Measurements from ENCODE around the gene SCARF2.

Gene SCARF2

GRCh38 chr22:20408891-20409290 lies 28.7 kb downstream of the SCARF2 start:
- no peak for DNase-seq

- no peak for DNase-seq
Measured at GRCh38 chr22:20407829-20408228, 29.8 kb downstream of the SCARF2 start.

DNA sequence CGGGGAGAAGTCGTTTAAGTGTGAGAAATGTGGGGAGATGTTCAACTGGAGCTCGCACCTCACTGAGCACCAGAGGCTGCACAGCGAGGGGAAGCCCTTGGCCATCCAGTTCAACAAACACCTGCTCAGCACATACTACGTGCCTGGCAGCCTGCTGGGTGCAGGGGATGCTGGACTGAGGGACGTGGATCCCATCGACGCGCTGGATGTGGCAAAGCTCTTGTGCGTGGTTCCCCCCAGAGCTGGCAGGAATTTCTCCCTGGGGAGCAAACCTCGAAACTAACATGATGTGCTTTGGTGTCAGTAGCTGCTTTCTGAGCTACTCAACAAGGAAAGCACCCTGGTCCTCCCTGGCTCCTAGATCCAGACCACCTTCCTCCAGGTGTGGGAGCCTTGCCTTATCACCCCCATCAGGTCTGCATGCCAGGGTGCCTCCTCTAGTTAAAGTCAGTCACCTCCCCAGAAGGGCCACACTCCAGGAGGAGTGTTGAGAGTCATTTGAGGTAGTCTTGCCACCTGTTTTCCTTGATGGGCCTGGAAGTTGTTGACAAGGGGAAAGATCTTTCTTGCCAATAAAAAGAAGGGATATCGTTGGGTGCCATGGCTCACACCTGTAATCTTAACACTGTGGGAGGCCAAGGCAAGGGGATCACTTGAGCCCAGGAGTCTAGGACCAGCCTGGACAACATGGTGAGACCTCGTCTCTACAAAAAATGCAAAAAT lies 30.8 kb downstream of the SCARF2 start:
- DNase-seq = no peak

DNA sequence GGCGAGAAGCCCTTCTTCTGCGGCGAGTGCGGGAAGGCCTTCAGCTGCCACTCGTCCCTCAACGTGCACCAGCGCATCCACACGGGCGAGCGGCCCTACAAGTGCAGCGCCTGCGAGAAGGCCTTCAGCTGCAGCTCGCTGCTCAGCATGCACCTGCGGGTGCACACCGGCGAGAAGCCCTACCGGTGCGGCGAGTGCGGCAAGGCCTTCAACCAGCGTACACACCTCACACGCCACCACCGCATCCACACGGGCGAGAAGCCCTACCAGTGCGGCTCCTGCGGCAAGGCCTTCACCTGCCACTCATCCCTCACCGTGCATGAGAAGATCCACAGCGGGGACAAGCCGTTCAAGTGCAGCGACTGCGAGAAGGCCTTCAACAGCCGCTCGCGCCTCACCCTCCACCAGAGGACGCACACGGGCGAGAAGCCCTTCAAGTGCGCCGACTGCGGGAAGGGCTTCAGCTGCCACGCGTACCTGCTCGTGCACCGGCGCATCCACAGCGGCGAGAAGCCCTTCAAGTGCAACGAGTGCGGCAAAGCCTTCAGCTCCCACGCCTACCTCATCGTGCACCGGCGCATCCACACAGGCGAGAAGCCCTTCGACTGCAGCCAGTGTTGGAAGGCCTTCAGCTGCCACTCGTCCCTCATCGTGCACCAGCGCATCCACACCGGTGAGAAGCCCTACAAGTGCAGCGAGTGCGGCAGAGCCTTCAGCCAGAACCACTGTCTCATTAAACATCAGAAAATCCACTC lies 31.5 kb downstream of the SCARF2 start:
- no peak for DNase-seq

GRCh38 chr22:20405291-20405930 lies 32.2 kb downstream of the SCARF2 start:
- DNase-seq = no peak

GRCh38 chr22:20404881-20405280 lies 32.7 kb downstream of the SCARF2 start:
- no peak for DNase-seq

DNA sequence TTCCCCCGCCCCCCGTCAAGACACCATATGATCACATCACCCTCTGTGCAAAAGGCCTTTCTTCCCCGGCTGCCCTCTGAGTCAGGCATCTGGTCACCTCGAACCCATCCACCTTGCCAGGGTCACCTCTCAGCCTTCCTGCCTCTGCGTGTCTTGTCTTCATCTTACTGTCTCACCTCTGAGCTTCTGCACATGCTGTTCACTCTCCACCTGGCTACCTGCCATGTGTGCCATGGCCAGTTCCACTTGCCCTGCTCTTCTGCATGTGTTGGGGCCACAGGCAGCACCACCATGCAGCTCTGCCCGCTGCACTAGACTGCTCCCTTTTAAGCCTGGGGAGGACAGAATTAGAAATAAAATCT lies 33.9 kb downstream of the SCARF2 start:
- DNase-seq = no peak

- DNase-seq = no peak
Measured at GRCh38 chr22:20402960-20403778, 34.5 kb downstream of the SCARF2 start.

DNA sequence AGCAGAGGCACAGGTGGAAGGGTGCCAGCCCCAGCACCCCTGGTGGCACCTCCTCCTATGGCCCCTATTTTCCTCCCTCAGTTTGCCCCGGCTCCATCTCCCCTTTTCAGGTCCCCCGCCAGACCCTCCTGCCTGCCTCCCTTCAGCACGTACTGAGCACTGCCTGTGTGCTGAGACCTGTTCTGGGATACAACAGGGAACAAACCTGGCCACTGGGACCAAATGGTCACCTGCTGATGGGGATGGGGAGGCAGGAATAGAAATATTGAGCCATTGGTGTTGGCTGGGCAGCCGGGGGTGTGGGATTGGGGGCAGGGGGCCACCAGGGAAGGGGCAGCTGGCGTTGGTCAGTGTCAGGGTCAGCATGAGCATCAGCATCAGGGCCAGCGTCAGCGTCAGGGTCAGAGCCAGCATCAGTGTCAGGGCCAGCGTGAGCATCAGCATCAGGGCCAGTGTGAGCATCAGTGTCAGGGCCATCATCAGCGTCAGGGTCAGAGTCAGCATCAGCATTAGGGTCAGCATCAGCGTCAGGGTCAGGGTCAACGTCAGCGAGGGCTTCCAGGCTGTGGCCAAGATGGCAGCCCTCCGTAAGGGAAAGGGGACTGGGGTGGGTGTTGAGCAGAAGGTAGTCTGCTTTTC lies 36.1 kb downstream of the SCARF2 start:
- DNase-seq = no peak

GRCh38 chr22:20400606-20401375 lies 36.8 kb downstream of the SCARF2 start:
- DNase-seq = no peak

GRCh38 chr22:20399866-20400605 lies 37.6 kb downstream of the SCARF2 start:
- no peak for DNase-seq

- DNase-seq = no peak
Measured at GRCh38 chr22:20398420-20398819, 39.2 kb downstream of the SCARF2 start.

GRCh38 chr22:20397498-20397897 lies 40.1 kb downstream of the SCARF2 start:
- DNase-seq = no peak

GRCh38 chr22:20396639-20397038 lies 41.0 kb downstream of the SCARF2 start:
- DNase-seq = no peak

- DNase-seq = no peak
Measured at GRCh38 chr22:20395907-20396287, 41.7 kb downstream of the SCARF2 start.

- DNase-seq = no peak
Measured at GRCh38 chr22:20395181-20395906, 42.3 kb downstream of the SCARF2 start.

DNA sequence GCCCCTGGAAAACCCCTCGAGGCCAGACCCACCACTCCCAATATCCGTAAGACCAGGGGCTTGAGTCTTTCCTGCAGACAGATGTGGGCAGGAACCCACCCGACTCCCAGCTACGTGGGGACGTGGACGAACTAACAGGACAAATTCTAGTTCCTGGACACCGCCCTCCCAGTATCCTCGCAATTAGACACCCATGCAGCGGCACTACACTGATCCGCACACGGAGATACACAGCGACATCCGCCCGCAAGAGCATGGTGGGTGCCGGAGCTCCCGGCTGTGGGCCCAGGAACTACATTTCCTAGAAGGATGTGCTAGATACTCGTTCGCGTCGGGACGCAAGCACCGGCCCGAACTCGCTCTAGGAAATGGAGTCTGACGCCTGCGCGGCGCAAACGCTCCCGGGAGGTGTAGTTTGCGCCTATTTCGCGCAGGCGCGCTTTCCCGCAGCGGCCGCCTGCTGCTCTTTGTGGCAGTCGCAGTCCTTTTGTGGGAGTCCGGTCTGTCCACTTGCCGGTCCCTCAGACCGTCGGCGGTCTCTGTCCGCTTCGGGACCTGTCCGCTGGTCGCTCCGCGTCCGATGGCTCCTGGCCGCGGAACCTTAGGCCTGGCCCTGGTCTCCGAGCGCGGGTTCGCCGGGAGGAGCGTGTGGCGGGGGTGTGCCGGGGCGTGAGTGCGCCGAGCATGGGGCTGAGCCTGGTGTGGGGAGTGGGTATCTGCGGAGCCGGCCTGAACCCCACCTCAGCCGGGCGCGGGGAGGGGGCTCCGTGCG lies 43.7 kb downstream of the SCARF2 start, which contains the start of gene ZNF74:
ZNF74 (plus strand) TSS at position 447 of the 772 bp plus-strand sequence. CDS start 478 bp downstream, outside the sequence.
- DNase-seq = peak; percentile 67

GRCh38 chr22:20392983-20393704 lies 44.5 kb downstream of the SCARF2 start:
- no peak for DNase-seq

All from GOT3 (cell line).